Activated CD4-positive, alpha-beta T cell treated with anti-CD3 and anti-CD28 coated beads, Interleukin-10, Interleukin-2, amounts not matched to agents 100 ng/mL and 50 ng/mL, durations not matched to agents 16 hours and 8 hours (primary cell): ENCODE data around the gene VWA1.
"Not testable (repeated sequence)": the region's sequence is repeated elsewhere in the genome, so short reads cannot be mapped to it uniquely, and the experiment has no call there.

Experiments used
- DNase-seq: peaks from one replicate; pipeline ENCODE4 v3.0.0-alpha.2; 2020

VWA1 gene

DNA sequence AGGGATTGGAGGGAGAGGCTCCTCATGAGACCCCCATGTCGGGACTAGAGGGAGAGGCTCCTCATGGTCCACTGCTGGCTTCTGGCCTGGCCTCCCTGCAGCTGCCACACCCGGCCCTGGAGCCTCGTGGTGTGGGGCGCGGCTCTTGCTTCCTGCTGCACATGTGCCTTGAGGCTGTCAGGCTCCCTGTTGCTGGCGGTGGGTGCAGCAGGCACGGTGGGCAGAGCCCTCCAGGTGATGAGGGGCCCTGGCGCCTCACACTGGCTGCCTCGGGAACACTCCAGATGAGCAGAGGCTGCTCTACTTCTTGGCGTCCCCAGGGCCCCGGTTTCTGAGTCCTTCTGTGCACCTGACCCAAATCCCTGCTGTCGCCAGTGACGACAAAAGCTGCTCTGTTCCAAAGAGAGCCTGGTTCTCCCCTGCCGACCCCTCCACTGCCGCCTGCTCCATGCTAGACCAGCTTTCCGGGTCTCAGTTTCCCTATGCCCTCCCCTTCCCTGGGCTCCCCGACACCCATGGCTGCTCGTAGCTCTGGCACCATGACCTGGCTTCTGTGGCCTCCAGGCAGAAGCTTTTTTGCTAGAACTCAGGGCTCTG is 26.3 kb downstream of the VWA1 start:
- DNase-seq = no peak

- no peak for DNase-seq
Observed at GRCh38 chr1:1462318-1462966, 27.0 kb downstream of the VWA1 start.

DNA sequence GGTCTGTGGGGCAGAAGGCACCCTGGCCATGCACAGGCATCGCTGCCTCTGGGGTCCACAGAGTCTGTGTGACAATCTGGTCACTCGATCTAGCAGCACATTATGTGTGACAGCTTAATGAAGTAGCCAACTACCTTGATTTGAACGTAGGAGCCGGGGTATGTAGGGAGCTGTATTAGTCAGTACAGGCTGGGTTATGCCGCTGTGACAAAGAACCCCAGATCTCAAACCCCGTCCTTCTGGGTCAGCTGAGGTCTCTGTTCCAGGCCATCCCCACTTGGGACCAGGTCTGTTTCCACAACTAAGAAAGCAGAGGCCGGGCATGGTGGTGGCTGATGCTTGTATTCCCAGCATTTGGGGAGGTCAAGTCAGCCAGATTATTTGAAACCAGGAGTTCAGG is 27.8 kb downstream of the VWA1 start:
- DNase-seq = no peak

GRCh38 chr1:1468196-1468985 is 32.9 kb downstream of the VWA1 start:
- not testable (repeated sequence) for DNase-seq

DNA sequence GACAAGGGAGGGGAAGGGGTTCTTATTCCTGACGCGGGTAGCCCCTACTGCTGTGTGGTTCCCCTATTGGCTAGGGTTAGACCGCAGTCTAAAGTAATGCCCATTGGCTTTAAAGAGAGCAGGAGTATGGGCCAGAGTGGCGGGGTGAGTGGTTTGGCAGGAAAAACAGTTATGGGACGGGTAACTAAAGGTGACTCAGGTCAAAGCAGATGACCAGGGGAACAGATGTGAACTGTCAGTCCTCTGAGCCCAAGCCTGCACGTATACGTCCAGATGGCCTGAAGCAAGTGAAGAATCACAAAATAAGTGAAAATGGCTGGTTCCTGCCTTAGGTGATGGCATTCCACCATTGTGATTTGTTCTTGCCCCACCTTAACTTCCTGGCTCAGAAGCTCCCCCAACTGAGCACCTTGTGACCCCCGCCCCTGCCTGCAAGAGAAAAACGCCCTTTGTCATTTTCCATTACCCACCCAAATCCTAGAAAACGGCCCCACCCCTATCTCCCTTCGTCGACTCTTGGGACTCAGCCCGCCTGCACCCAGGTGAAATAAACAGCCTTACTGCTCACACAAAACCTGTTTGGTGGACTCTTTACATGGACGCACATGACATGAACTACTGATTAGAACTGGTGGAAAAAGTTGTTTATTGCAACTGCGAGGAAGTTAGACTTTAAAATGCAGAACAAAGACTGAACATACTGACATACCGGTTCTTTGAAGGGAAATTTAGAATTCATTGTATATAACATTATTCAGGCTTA is 35.3 kb downstream of the VWA1 start:
- peak; percentile 19 for DNase-seq

DNA sequence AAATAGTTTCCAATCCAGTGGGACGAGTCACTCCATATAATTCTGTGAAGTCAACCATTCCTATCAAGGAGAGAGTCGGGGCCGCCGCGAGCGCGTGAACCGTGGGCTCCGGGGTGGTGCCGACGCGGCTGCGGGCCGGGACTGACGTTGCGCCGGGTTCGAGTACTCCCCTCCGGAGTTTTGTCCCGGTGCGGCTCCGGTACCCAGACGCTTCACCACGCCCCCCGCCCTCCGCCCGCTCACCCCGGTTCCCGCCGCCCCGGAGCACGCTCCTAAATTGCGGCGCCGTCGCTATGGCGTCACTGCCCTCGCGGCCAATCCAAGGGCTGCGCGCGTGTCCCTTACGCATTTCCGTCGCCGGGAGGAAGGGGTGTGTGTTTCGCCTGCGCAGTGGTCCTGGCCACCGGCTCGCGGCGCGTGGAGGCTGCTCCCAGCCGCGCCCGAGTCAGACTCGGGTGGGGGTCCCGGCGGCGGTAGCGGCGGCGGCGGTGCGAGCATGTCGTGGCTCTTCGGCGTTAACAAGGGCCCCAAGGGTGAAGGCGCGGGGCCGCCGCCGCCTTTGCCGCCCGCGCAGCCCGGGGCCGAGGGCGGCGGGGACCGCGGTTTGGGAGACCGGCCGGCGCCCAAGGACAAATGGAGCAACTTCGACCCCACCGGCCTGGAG is 36.0 kb downstream of the VWA1 start, which contains the start of gene ATAD3B:
ATAD3B (plus strand) TSS at position 377 of the 664 bp plus-strand sequence; CDS start at position 497, 120 bp downstream.
- peak; percentile 96 for DNase-seq

DNA sequence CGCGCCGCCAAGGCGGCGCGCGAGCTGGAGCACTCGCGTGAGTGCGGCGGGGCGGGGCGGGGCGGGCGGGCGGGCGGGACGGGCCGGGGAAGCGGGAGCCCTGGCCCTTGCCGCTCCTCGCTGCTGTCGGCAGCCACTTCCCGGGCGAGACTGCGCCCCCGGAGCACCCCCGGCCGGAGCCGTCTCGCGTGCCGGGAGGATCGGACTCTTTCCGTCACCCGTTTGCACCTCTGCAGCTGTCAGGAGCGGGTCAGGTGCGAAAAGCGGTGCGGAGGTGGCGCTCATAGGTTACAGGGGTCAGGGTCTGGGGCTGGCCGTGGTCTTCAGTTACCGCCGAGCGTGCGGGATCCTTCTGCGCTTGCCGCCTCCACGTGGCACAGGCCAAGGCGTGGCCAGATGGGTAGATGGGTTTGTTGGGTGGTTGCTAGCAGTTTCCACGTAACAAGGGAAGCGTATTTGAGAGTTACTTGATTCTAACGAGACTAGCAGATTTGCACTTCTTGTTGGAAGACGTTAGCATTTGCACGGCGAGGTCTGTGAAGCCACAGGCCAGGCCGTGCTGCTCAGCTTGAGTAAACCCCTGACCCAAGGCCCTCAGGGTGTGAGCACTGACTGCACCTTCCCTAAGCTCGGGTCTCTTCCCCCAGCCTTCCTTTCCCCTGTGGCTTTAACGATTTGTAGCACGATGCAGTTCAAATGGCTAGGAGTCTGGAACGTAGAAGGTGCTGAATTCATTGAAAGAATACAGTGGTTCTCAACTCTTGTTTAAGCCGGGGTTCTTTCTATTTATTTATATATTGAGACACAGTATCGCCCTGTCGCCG is 36.8 kb downstream of the VWA1 start:
- DNase-seq = not testable (repeated sequence)

- not testable (repeated sequence) for DNase-seq
Observed at GRCh38 chr1:1476011-1476410, 40.5 kb downstream of the VWA1 start.

- no peak for DNase-seq
Observed at GRCh38 chr1:1477206-1477605, 41.7 kb downstream of the VWA1 start.

DNA sequence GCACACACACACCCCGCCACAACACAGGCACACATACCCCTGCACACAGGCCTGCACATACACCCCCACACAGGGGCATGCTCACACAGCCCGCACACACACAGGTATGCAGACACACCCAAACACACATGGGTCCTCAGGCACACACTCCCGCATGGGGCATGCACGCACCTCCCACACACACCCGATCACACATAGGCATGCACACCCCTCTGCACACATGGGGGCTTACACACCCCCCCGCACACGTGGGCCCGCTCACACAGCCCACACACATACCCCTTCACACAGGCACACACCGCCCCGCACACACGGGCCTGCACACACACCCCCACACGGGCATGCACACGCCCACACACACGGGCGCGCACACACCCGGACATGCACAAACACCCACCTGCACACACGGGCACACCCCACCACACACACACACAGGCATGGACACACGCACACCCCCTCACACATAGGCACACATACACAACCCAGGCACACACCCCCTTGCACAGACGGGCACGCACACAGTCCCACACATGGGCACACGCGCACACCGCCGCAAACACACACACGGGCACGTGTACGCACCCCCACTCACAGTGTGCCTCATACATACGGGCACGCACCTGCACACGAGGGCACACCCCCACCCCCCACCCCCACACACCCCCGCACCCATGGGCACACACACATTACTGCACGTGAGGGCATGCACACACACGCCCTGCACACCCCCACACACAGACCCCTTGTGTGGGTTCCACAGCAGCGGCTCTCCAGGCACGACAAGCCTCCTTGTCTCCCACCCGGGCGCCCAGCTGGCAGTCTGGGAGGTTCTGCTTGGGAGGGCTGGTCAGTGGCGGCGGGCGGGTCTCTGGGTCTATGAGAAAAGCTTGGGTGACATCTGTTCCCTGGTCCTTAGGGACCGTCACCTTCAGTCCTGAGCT is 44.3 kb downstream of the VWA1 start:
- no peak for DNase-seq

GRCh38 chr1:1480488-1480867 is 45.0 kb downstream of the VWA1 start:
- not testable (repeated sequence) for DNase-seq

DNA sequence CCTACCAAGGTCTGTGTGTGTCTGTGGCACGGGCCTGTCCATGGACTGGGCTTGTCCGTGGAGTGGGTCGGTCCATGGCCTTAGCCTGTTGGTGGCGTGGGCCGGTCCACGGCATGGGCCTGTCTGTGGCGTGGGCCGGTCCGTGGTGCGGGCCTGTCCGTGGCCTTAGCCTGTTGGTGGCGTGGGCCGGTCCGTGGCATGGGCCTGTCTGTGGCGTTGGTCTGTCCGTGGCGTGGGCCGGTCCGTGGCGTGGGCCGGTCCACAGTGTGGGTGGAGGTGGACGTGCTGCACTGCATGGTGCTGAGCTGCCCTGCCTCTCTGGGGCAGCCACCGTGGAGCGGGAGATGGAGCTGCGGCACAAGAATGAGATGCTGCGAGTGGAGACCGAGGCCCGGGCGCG is 46.3 kb downstream of the VWA1 start:
- not testable (repeated sequence) for DNase-seq

- DNase-seq = no peak
Observed at GRCh38 chr1:1482856-1483255, 47.4 kb downstream of the VWA1 start.

DNA sequence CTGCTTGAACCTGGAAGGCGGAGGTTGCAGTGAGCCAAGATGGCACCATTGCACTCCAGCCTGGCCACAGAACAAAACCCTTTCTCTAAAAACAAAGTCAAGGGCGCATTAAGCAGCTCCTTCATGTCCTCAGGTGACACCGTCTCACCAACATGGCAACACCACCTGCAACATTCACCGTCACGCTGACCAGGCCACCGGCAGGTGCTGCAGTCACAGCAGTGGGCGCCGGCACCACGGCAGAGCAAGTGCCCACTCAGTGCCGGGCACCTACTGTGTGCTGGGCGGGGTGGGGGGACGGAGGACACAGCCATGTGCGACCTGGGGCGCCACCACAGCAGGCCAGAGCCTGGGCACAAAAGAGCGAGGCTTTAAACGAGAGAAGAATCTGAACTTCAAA is 48.2 kb downstream of the VWA1 start:
- DNase-seq = no peak

- not testable (repeated sequence) for DNase-seq
Observed at GRCh38 chr1:1484976-1485750, 49.7 kb downstream of the VWA1 start.

GRCh38 chr1:1485755-1486317 is 50.3 kb downstream of the VWA1 start:
- DNase-seq = not testable (repeated sequence)

DNA sequence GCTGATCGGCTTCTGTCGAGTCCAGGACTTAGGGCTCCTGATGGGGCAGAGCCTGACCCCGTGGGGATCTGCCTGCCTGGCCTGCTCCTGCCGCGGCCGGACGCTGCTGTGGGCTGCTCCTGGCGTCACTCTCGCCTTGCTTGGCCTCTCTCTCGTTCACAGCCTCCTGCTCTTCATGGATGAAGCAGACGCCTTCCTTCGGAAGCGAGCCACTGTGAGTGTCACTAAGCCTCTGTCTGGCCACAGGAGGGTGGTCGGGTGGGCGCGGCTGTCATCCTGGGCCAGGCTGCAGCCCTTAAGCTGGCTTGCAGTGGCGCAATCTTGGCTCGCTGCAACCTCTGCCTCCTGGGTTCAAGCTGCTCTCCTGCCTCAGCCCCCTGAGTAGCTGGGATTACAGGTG is 52.2 kb downstream of the VWA1 start:
- no peak for DNase-seq

DNA sequence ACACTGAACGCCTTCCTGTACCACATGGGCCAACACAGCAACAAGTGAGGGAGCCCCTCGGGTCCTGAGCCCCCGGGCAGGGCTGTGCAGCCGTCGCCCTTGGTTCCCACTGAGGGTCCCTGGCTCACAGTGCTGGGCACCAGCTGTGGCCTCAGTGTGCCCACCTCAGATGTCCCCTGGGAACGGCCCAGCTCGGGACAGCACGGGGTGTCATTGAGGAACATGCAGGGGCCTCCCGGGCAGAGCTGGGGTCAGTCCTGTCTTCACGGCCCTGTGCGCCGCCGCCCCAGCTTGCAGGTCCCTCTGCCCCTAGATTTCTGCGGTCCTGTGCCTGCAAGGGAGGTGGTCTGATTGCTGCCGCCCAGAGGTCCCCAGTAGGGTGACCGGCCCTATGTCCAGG is 53.7 kb downstream of the VWA1 start:
- no peak for DNase-seq

DNA sequence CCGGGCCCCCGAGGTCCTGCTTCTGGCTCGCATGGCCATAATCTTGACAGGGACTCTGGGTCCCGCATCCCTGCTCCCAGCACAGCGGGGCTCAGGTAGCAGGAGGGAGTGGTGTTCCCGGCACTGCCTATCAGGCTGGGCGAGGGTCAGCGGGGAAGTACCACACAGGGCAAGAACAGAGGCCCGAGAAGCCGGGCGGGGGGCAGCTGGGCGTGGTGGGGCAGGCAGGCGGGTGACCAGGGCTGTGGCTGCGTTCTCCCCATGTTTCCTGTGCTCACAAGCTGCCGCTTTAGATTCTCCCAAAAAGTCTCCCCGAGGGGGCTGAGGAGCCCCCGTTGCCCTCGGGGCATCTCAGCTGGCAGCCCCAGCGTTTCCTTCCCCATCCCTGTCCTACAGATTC is 54.4 kb downstream of the VWA1 start:
- no peak for DNase-seq
